ENCODE results near the gene EOGT.
A peak's percentile ranks its signal among the peaks of the same experiment; 100 is the strongest.

EOGT gene

GRCh38 chr3:69011096-69011730 is 2.3 kb downstream of the EOGT start:
- TF ChIP-seq CTCF (IDR thresholded peaks at IDR 0.05; ENCODE audit: insufficient read depth, low read depth, low read length, missing control alignments) = no peak

GRCh38 chr3:69009559-69010410 is 3.7 kb downstream of the EOGT start:
- peak; percentile 59 for DNase-seq (ENCODE audit: low read depth)
- no peak overlapping the region for H3K4me3 ChIP-seq (ENCODE audit: low read length)
- no peak for TF ChIP-seq CTCF (IDR thresholded peaks at IDR 0.05; ENCODE audit: insufficient read depth, low read depth, low read length, missing control alignments)

More at GRCh38 chr3:69011096-69011730, 2.3 kb downstream of the EOGT start:
- no peak overlapping the region for H3K4me3 ChIP-seq (ENCODE audit: low read length)
- peak; percentile 34 for DNase-seq (ENCODE audit: low read depth)

- H3K4me3 ChIP-seq (ENCODE audit: low read length) = no peak overlapping the region
- no peak for TF ChIP-seq CTCF (IDR thresholded peaks at IDR 0.05; ENCODE audit: insufficient read depth, low read depth, low read length, missing control alignments)
- DNase-seq (ENCODE audit: low read depth) = no peak
Observed at GRCh38 chr3:69008980-69009379, 4.5 kb downstream of the EOGT start.

GRCh38 chr3:69005791-69006482 is 7.5 kb downstream of the EOGT start:
- no peak overlapping the region for H3K4me3 ChIP-seq (ENCODE audit: low read length)
- no peak for TF ChIP-seq CTCF (IDR thresholded peaks at IDR 0.05; ENCODE audit: insufficient read depth, low read depth, low read length, missing control alignments)
- DNase-seq (ENCODE audit: low read depth) = peak; percentile 82

GRCh38 chr3:69005071-69005790 is 8.3 kb downstream of the EOGT start:
- no peak for TF ChIP-seq CTCF (IDR thresholded peaks at IDR 0.05; ENCODE audit: insufficient read depth, low read depth, low read length, missing control alignments)
- H3K4me3 ChIP-seq (ENCODE audit: low read length) = no peak overlapping the region
- peak; percentile 74 for DNase-seq (ENCODE audit: low read depth)

GRCh38 chr3:69004138-69004537 is 9.3 kb downstream of the EOGT start:
- no peak for TF ChIP-seq CTCF (IDR thresholded peaks at IDR 0.05; ENCODE audit: insufficient read depth, low read depth, low read length, missing control alignments)
- H3K4me3 ChIP-seq (ENCODE audit: low read length) = no peak overlapping the region
- DNase-seq (ENCODE audit: low read depth) = no peak

All from epithelial cell of esophagus (primary cell).